ENCODE results near the gene ADAM19. TPM values are rescaled to one million over a fixed set of nuclear protein-coding genes. Genes with fewer than 3 reads are reported as not detected.

Gene ADAM19
- total RNA-seq, 6 experiments from 2014 or later: 75.4 to 152 (median 83.2) TPM

GRCh38 chr5:157530226-157530972 lies 45.2 kb downstream of the ADAM19 start:
- TF ChIP-seq CTCF (IDR thresholded peaks at IDR 0.05): no peak
- Mint-ChIP-seq H3K4me3 (no peak overlapping the region), H3K36me3 (ENCODE audit: low read depth) (peaks cover 69% of the 10 kb centered on the region), H3K9me3 (no peaks in the 10 kb centered on the region), H3K4me1 (ENCODE audit: low read depth) (peaks cover 48% of the 10 kb centered on the region), H3K27me3 (ENCODE audit: insufficient read depth) (no peaks in the 10 kb centered on the region; the same call in 1 of the 2 replicates), H3K27ac (peak overlapping the region; percentile 17; the same call in 1 of the 2 replicates)
- DNase-seq: no peak

GRCh38 chr5:157529002-157529401 lies 46.6 kb downstream of the ADAM19 start:
- Mint-ChIP-seq H3K4me1 (ENCODE audit: low read depth) (peaks cover 48% of the 10 kb centered on the region), H3K9me3 (no peaks in the 10 kb centered on the region), H3K36me3 (ENCODE audit: low read depth) (peaks cover 61% of the 10 kb centered on the region), H3K27ac (no peak overlapping the region; the same call in 1 of the 2 replicates), H3K27me3 (ENCODE audit: insufficient read depth) (no peaks in the 10 kb centered on the region; the same call in 1 of the 2 replicates), H3K4me3 (no peak overlapping the region)
- DNase-seq: no peak
- TF ChIP-seq CTCF (IDR thresholded peaks at IDR 0.05): no peak

- no peak for TF ChIP-seq CTCF (IDR thresholded peaks at IDR 0.05)
- H3K9me3 Mint-ChIP-seq: no peaks in the 10 kb centered on the region
- H3K4me1 Mint-ChIP-seq (ENCODE audit: low read depth): peaks cover 53% of the 10 kb centered on the region
- H3K36me3 Mint-ChIP-seq (ENCODE audit: low read depth): peaks cover 57% of the 10 kb centered on the region
- no peaks in the 10 kb centered on the region; the same call in 1 of the 2 replicates for H3K27me3 Mint-ChIP-seq (ENCODE audit: insufficient read depth)
- no peak for DNase-seq
- peak overlapping the region; percentile 54; the same call in 1 of the 2 replicates for H3K27ac Mint-ChIP-seq
- H3K4me3 Mint-ChIP-seq: no peak overlapping the region
These were observed 47.4 kb downstream of the ADAM19 start for GRCh38 chr5:157528036-157528632.

GRCh38 chr5:157524887-157525286 lies 50.7 kb downstream of the ADAM19 start:
- peak overlapping the region; percentile 67; the same call in 1 of the 2 replicates for H3K27ac Mint-ChIP-seq
- no peak overlapping the region for H3K4me3 Mint-ChIP-seq
- no peak for TF ChIP-seq CTCF (IDR thresholded peaks at IDR 0.05)
- peaks cover 63% of the 10 kb centered on the region for H3K4me1 Mint-ChIP-seq (ENCODE audit: low read depth)
- no peaks in the 10 kb centered on the region for H3K9me3 Mint-ChIP-seq
- H3K27me3 Mint-ChIP-seq (ENCODE audit: insufficient read depth): no peaks in the 10 kb centered on the region; the same call in 1 of the 2 replicates
- DNase-seq: no peak
- H3K36me3 Mint-ChIP-seq (ENCODE audit: low read depth): peaks cover 40% of the 10 kb centered on the region

- peak; percentile 41 for DNase-seq
- Mint-ChIP-seq H3K9me3 (no peaks in the 10 kb centered on the region), H3K27me3 (ENCODE audit: insufficient read depth) (no peaks in the 10 kb centered on the region; the same call in 1 of the 2 replicates), H3K27ac (peak overlapping the region; percentile 72), H3K4me1 (ENCODE audit: low read depth) (peaks cover 60% of the 10 kb centered on the region), H3K36me3 (ENCODE audit: low read depth) (peaks cover 31% of the 10 kb centered on the region), H3K4me3 (no peak overlapping the region)
- no peak for TF ChIP-seq CTCF (IDR thresholded peaks at IDR 0.05)
These were observed 51.6 kb downstream of the ADAM19 start for GRCh38 chr5:157523976-157524375.

All from HFFc6 (cell line).